ENCODE data around the gene BCL7B.

DNA sequence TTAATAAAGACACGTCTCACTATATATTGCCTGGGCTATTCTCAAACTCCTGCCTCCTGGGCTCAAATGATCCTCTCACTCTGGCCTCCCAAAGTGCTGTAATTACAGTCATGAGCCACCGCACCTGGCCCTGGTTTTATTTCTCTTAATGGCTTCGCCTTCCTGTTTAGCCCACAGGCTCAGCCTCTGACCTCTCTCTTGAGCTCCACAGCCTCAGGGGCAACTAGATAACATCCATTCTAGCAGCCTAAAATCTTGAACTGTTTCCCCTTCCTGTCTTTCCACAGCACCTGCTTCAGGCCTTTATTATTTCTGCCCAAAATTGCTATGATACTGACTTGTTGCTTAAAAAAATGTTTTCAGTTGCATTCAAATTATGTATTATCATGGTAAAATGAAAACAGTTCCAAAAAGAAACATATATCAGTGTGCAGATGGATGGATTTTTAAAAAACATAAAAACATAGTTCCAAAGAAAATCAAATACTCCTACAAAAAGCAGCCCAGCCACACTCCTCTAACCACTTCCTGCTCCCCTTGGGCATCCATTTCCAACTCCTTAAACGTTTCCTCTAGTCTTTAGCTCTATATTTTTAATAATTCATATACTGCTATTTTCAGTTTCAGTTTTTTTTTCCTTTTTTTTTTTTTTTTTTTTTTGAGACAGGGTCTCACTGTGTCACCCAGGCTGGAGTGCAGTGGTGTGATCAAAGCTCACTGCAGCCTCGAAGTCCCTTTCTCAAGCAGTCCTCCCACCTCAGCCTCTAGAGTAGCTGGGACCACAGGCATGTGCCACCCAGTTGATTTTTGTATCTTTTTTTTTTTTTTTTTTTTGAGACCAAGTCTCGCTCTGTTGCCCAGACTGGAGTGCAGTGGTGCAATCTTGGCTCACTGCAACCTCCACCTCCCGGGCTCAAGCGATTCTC lies 30.3 kb downstream of the BCL7B start:
- TF ChIP-seq CTCF (conservative IDR thresholded peaks at IDR 0.05; ENCODE audit: low read depth, low read length) (no peak), POLR2A (IDR thresholded peaks at IDR 0.05; ENCODE audit: low read depth, low read length) (no peak), SMC3 (IDR thresholded peaks at IDR 0.05; ENCODE audit: low read depth, low read length) (no peak), ELK1 (IDR thresholded peaks at IDR 0.05; ENCODE audit: borderline replicate concordance, low read depth, low read length) (no peak), CEBPB (IDR thresholded peaks at IDR 0.05; ENCODE audit: low read depth, low read length) (no peak), RAD21 (IDR thresholded peaks at IDR 0.05; ENCODE audit: low read length) (no peak), NFE2L2 (IDR thresholded peaks at IDR 0.05; ENCODE audit: low read depth, low read length) (no peak), RFX5 (IDR thresholded peaks at IDR 0.05; ENCODE audit: low read depth, low read length) (no peak), BHLHE40 (IDR thresholded peaks at IDR 0.05; ENCODE audit: low read depth, low read length) (no peak), FOS (IDR thresholded peaks at IDR 0.05; ENCODE audit: low read depth, low read length) (no peak), USF2 (IDR thresholded peaks at IDR 0.05; ENCODE audit: low read depth, low read length) (no peak)
